Psoas muscle (tissue), 8 donors: ENCODE measurements around the gene NEFH. TPM values are rescaled to one million over a fixed set of nuclear protein-coding genes. Genes with fewer than 3 reads are reported as not detected.

Source experiments
- ATAC-seq, 4 donors: fragments of 200-7000 bp; cut with Tn5 transposase; one replicate each; pipeline ENCODE4 v1.9.1; 2020; ENCODE audit warnings: moderate library complexity in 3 of 4, mild to moderate bottlenecking in 2 of 4
- DNase-seq, 2 donors: peaks; one replicate each; pipeline ENCODE4 v3.0.0-alpha.2; 2020
- H3K27ac ChIP-seq: fragments of 200-600 bp; one replicate; pipeline ENCODE4 v1.8.0; 2022
- H3K27me3 ChIP-seq, 3 donors: fragments of 200-600 bp in 1 of 3; one replicate each; pipeline versions ENCODE4 v1.6.1 to v1.8.0; 2013 to 2022; ENCODE audit warnings: low read length in 2 of 3, mild to moderate bottlenecking in 2 of 3, moderate library complexity in 1 of 3; ENCODE audit not compliant: insufficient read depth in 3 of 3
- H3K36me3 ChIP-seq, 2 donors: fragments of 200-600 bp in 1 of 2; one replicate each; pipeline versions ENCODE4 v1.6.1 to v1.8.0; 2013 to 2022; ENCODE audit warnings: low read depth in 1 of 2, mild to moderate bottlenecking in 1 of 2, moderate library complexity in 1 of 2; ENCODE audit not compliant: insufficient read depth in 1 of 2
- H3K4me1 ChIP-seq: fragments of 200-600 bp; one replicate; pipeline ENCODE4 v1.8.0; 2022
- H3K4me3 ChIP-seq: fragments of 200-600 bp; one replicate; pipeline ENCODE4 v1.8.0; 2022; ENCODE audit warnings: mild to moderate bottlenecking
- H3K9me3 ChIP-seq: fragments of 200-600 bp; one replicate; pipeline ENCODE4 v1.8.0; 2022
- WGBS, 3 donors: extraction: QIAGEN DNeasy Blood & Tissue Kit; methylation state at CpG; one replicate each; pipeline versions ENCODE4 v1.1.6 to v1.1.7; 2013; 5-methylcytosine and 5-hydroxymethylcytosine counted together
- intact Hi-C, 2 donors: fragments of 100-400 bp; cut with DNase I; formaldehyde crosslinking; loops; one replicate each; pipeline versions ENCODE4 v1.11.0 to v1.14.2; 2022
- polyA plus RNA-seq, 3 donors: library from polyadenylated mRNA; stranded (reverse); fragments of 200-250 nt; gene quantifications; one replicate each; pipeline ENCODE4 v1.2.3, GENCODE V29; 2013
- total RNA-seq, 4 donors: library from RNA; stranded (reverse); fragmentation: NEBNext Ultra II Directional in 2 of 4; extraction: Animal tissue kit (Norgen Biotek cat#: 25700) in 2 of 4; gene quantifications; one replicate each; pipeline versions ENCODE4 v1.2.1 to v1.2.4, GENCODE V29; 2021 to 2023
- TF ChIP-seq, protein P1 (sequence below): fragments of 200-600 bp; IDR thresholded peaks from one replicate; pipeline ENCODE4 v1.8.0; 2022; ENCODE audit warnings: antibody characterized with exemption
- donor health status: healthy with polysubstance abuse.
- donor health status: DM: no; HTN: no; CAD: no; lungs with moderate emphysema.
- donor health status: Bipolar disorder and iron deficiency.
- donor health status: healthy.
- donor health status: DM: yes; HTN: yes; CAD: no.
- donor health status: DM: no; HTN: no; CAD: no.
- donor health status: DM: no; HTN: no; CAD: no.
- donor health status: DM: yes; HTN: yes; CAD: no.

Gene NEFH
- total and polyA plus RNA-seq, 7 donors: 0.06 to 0.54 (median 0.18) TPM

DNA sequence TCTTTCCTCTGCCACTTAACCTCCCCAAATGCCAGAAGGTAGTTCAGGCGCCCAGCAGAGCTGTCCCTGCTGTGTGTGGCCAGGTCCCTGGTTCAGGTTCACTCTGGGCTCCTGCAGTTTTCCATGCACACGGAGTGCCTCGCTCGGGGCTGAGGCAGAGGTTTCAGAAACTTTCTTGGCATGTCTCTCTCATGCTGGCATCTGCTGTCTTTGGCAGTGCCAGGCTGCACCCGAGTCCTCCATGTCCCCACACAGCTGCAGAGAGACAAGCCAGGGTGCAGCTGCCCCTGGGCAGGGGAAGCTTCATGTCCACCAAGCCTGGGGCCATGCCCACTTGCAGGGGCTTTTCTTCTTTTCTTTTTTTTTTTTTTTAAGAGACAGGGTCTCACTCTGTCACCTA is 7.0 kb upstream of the NEFH start:
- WGBS, 3 donors: 28 to 36% (median 30%) methylated on average over 5 of the region's 5 CpGs
- no peak for ATAC-seq
- intact Hi-C loops: no loop called here
- H3K27me3 ChIP-seq: peaks cover 0 to 70% (median 5%) of the 10 kb centered on the region in 3 donors
- H3K4me1 ChIP-seq: peaks cover 4% of the 10 kb centered on the region
- TF ChIP-seq, protein P1, sequence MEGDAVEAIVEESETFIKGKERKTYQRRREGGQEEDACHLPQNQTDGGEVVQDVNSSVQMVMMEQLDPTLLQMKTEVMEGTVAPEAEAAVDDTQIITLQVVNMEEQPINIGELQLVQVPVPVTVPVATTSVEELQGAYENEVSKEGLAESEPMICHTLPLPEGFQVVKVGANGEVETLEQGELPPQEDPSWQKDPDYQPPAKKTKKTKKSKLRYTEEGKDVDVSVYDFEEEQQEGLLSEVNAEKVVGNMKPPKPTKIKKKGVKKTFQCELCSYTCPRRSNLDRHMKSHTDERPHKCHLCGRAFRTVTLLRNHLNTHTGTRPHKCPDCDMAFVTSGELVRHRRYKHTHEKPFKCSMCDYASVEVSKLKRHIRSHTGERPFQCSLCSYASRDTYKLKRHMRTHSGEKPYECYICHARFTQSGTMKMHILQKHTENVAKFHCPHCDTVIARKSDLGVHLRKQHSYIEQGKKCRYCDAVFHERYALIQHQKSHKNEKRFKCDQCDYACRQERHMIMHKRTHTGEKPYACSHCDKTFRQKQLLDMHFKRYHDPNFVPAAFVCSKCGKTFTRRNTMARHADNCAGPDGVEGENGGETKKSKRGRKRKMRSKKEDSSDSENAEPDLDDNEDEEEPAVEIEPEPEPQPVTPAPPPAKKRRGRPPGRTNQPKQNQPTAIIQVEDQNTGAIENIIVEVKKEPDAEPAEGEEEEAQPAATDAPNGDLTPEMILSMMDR: no peak
- no peak overlapping the region for H3K4me3 ChIP-seq
- no peak overlapping the region for H3K27ac ChIP-seq
- no peaks in the 10 kb centered on the region for H3K36me3 ChIP-seq
- no peaks in the 10 kb centered on the region for H3K9me3 ChIP-seq
- no peak for DNase-seq

GRCh38 chr22:29475550-29475949 is 4.5 kb upstream of the NEFH start:
- Histone ChIP-seq H3K4me1 (peaks cover 7% of the 10 kb centered on the region), H3K27ac (no peak overlapping the region), H3K27me3 (peaks cover 0 to 73% (median 20%) of the 10 kb centered on the region in 3 donors), H3K9me3 (no peaks in the 10 kb centered on the region), H3K4me3 (no peak overlapping the region), H3K36me3 (no peaks in the 10 kb centered on the region)
- intact Hi-C loops: no loop called here
- DNase-seq: no peak
- WGBS, 3 donors: 78 to 85% (median 82%) methylated on average over 8 of the region's 8 CpGs
- ATAC-seq: no peak
- TF ChIP-seq, protein P1: no peak

DNA sequence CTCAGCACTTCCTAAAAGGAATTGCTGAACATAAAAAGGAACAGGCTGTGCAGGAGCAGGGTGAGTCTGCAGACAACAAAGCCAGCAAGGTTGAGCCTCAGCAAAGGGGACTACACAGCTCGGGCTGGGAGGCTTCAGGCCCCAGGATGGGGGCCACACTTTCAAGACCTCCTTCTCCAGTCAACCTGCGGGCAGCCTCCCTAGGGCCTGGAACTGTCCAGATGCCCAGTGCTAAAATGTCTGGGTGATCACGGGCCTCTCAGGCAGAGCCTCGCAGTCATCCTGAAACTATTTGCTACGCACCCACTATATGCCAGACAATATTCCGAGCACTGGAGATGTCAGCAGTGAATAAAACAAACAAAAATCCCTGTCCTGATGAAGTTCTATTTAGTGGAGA is 3.9 kb upstream of the NEFH start:
- H3K9me3 ChIP-seq: no peaks in the 10 kb centered on the region
- peaks cover 12% of the 10 kb centered on the region for H3K4me1 ChIP-seq
- intact Hi-C loops: no loop called here
- ATAC-seq (no peak), DNase-seq (no peak)
- TF ChIP-seq, protein P1: no peak
- WGBS, 3 donors: 51 to 55% (median 55%) methylated on average over 6 of the region's 6 CpGs
- H3K4me3 ChIP-seq: no peak overlapping the region
- no peak overlapping the region for H3K27ac ChIP-seq
- H3K27me3 ChIP-seq: peaks cover 0 to 73% (median 25%) of the 10 kb centered on the region in 3 donors
- no peaks in the 10 kb centered on the region for H3K36me3 ChIP-seq

DNA sequence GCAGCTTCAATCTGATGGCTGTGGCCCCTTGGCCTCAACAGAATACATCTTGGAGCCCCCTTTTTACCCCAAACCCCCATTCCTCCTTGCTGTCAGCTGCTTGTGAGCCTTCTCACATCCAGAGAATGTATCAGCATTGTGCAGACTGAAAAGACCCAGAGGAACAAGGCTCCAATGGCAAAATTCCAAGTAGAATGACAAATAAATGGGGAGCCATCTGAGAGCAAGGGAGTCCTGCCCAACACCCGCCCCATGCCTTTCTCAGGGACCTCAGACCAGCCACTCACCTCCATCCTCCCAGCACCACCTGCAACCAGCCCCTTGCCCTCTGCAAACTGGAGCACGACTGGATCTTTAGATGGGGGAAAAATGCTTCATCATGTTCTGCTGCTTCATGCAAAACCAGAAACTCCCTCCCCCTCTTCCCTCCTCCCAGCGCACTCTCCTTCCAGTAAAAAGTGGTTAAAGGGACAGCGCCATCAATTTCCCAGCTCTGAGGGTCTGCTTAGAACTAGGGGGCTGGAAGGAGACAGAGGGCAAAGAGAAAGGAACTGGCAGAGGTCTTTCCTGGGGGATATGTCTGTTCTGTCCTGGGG is 2.2 kb upstream of the NEFH start:
- no peaks in the 10 kb centered on the region for H3K9me3 ChIP-seq
- intact Hi-C loops: no loop called here
- TF ChIP-seq, protein P1: no peak
- H3K36me3 ChIP-seq: no peaks in the 10 kb centered on the region
- ATAC-seq: no peak
- no peak for DNase-seq
- H3K4me3 ChIP-seq: no peak overlapping the region
- WGBS, 3 donors: 19 to 34% (median 24%) methylated on average over 4 of the region's 4 CpGs
- H3K27ac ChIP-seq: no peak overlapping the region
- H3K27me3 ChIP-seq: peaks cover 0 to 76% (median 35%) of the 10 kb centered on the region in 3 donors
- peaks cover 13% of the 10 kb centered on the region for H3K4me1 ChIP-seq
